Femur (tissue), 1 donor: ENCODE measurements around the gene DUS2.
"Not testable (repeated sequence)": the region's sequence is repeated elsewhere in the genome, so short reads cannot be mapped to it uniquely, and the experiment has no call there.

Experiments
- DNase-seq: peaks from one replicate; pipeline ENCODE4 v3.0.0-alpha.2; 2017

Gene DUS2

GRCh38 chr16:68093816-68094613, 70.9 kb downstream of the DUS2 start:
- no peak for DNase-seq

GRCh38 chr16:68094614-68094934, 71.5 kb downstream of the DUS2 start:
- no peak for DNase-seq

GRCh38 chr16:68096491-68096890, 73.4 kb downstream of the DUS2 start:
- no peak for DNase-seq

- DNase-seq = no peak
Observed at GRCh38 chr16:68097088-68097487, 74.0 kb downstream of the DUS2 start.

GRCh38 chr16:68097895-68098294, 74.8 kb downstream of the DUS2 start:
- no peak for DNase-seq

GRCh38 chr16:68100488-68100887, 77.4 kb downstream of the DUS2 start:
- no peak for DNase-seq

GRCh38 chr16:68105611-68106010, 82.5 kb downstream of the DUS2 start:
- no peak for DNase-seq

GRCh38 chr16:68107230-68107928, 84.3 kb downstream of the DUS2 start:
- DNase-seq = not testable (repeated sequence)

GRCh38 chr16:68109156-68109555, 86.1 kb downstream of the DUS2 start:
- DNase-seq = not testable (repeated sequence)

- not testable (repeated sequence) for DNase-seq
Observed at GRCh38 chr16:68110611-68111010, 87.5 kb downstream of the DUS2 start.

- no peak for DNase-seq
Observed at GRCh38 chr16:68111379-68111778, 88.3 kb downstream of the DUS2 start.

- DNase-seq = no peak
Observed at GRCh38 chr16:68113059-68113761, 90.1 kb downstream of the DUS2 start.

- DNase-seq = no peak
Observed at GRCh38 chr16:68113765-68114240, 90.7 kb downstream of the DUS2 start.

GRCh38 chr16:68114939-68115338, 91.9 kb downstream of the DUS2 start:
- DNase-seq = not testable (repeated sequence)

GRCh38 chr16:68115851-68116250, 92.8 kb downstream of the DUS2 start:
- DNase-seq = no peak

- no peak for DNase-seq
Observed at GRCh38 chr16:68116256-68116867, 93.3 kb downstream of the DUS2 start.

GRCh38 chr16:68117884-68118283, 94.8 kb downstream of the DUS2 start:
- DNase-seq = no peak

- DNase-seq = not testable (repeated sequence)
Observed at GRCh38 chr16:68118954-68119353, 95.9 kb downstream of the DUS2 start.

GRCh38 chr16:68120496-68120895, 97.4 kb downstream of the DUS2 start:
- not testable (repeated sequence) for DNase-seq

GRCh38 chr16:68126395-68126794, 103.3 kb downstream of the DUS2 start:
- DNase-seq = no peak

GRCh38 chr16:68128577-68129305, 105.7 kb downstream of the DUS2 start:
- no peak for DNase-seq
